Mammary epithelial cell (primary cell): ENCODE results near the gene C1QTNF2.

Experiments used
- CTCF ChIP-seq, 2 donors: IDR thresholded peaks in 1 of 2; conservative IDR thresholded peaks in 1 of 2; 2 replicates each; pipeline ENCODE4 v1.5.1; 2011 to 2012; ENCODE audit warnings: inconsistent platforms in 2 of 2, low read length in 2 of 2, mild to moderate bottlenecking in 2 of 2, control low read depth in 1 of 2, low read depth in 1 of 2; ENCODE audit not compliant: insufficient read depth in 1 of 2; ENCODE audit errors: extremely low read depth in 1 of 2
- EZH2 ChIP-seq: IDR thresholded peaks from 2 replicates; pipeline ENCODE4 v1.6.1; 2012; ENCODE audit warnings: low read length, inconsistent platforms, borderline replicate concordance

- no peak for TF ChIP-seq CTCF (conservative IDR thresholded peaks at IDR 0.05 in 1 of 2, IDR thresholded peaks at IDR 0.05 in 1 of 2; ENCODE audit: extremely low read depth in 1 of 2, insufficient read depth in 1 of 2, low read depth in 1 of 2, low read length in 2 of 2)
- no peak for TF ChIP-seq EZH2
These were observed at the start of gene C1QTNF2 for GRCh38 chr5:160369990-160370712.
